MM.1S (cell line): Measurements from ENCODE around the gene ACTR3C.
"Not testable (repeated sequence)": the region's sequence is repeated elsewhere in the genome, so short reads cannot be mapped to it uniquely, and the experiment has no call there.

Source experiments
- CTCF ChIP-seq: fragments of 300-600 bp; sonication (generic); IDR thresholded peaks from 2 replicates; pipeline ENCODE4 v1.5.1; 2016; ENCODE audit warnings: antibody characterized with exemption, low read length, mixed read lengths
- EZH2 ChIP-seq: fragments of 300-600 bp; sonication (generic); optimal IDR thresholded peaks from 2 replicates; pipeline ENCODE3; 2017; ENCODE audit warnings: low read depth, mild to moderate bottlenecking, antibody characterized with exemption, low read length, mixed read lengths
- EZH2phosphoT487 ChIP-seq: fragments of 300-600 bp; sonication (generic); IDR thresholded peaks from 2 replicates; pipeline ENCODE4 v1.6.1; 2018; ENCODE audit warnings: antibody characterized with exemption, low read length

DNA sequence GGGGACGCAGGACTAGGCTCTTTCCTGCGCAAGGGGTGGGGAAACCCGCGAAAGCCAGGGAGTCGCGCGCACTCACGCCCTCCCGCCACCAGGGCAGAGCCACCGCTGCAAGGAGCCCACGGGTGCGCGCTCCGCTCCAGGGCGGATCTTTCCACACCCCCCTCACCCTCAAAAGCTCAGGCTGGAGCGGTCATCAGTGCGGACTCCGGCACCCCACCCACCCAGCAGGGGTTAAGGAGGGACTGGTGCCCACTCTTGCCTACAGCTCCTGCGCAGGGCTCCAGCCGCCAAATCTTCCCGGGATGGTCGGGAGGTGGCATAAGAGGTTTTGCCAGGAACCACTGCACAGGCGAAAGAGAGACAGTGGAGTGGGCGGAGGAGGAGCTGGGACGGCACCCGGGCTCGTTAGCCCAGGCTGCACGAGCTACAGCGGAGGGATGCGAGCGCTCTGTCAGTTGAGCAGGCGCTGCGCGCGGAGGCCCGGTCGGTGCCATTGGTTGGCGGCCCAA lies 102.6 kb downstream of the ACTR3C start:
- TF ChIP-seq CTCF, EZH2, EZH2phosphoT487: not testable (repeated sequence)
